Immature natural killer cell (primary cell): ENCODE data around the gene TMEM150A. TPM values are rescaled to one million over a fixed set of nuclear protein-coding genes. Genes with fewer than 3 reads are reported as not detected.
"Not testable (repeated sequence)": the region's sequence is repeated elsewhere in the genome, so short reads cannot be mapped to it uniquely, and the experiment has no call there.

Source experiments
- DNase-seq, 3 donors: peaks; one replicate each; pipeline ENCODE4 v3.0.0; 2022; ENCODE audit warnings: mixed read lengths in 1 of 3
- H3K27ac Mint-ChIP-seq, 6 donors: one replicate each; pipeline ENCODE4 v1.8.0; 2020; ENCODE audit warnings: mixed read lengths in 6 of 6, mild to moderate bottlenecking in 5 of 6, inconsistent platforms in 4 of 6, moderate library complexity in 3 of 6
- H3K27me3 Mint-ChIP-seq, 3 donors: one replicate each; pipeline ENCODE4 v1.8.0; 2020 to 2021; ENCODE audit warnings: low read depth in 3 of 3, mild to moderate bottlenecking in 3 of 3, mixed read lengths in 3 of 3, moderate library complexity in 3 of 3, inconsistent platforms in 1 of 3
- H3K36me3 Mint-ChIP-seq, 3 donors: one replicate each; pipeline ENCODE4 v1.8.0; 2020; ENCODE audit warnings: mixed read lengths in 3 of 3, inconsistent platforms in 2 of 3, mild to moderate bottlenecking in 2 of 3
- H3K4me1 Mint-ChIP-seq, 2 donors: one replicate each; pipeline ENCODE4 v1.8.0; 2020; ENCODE audit warnings: inconsistent platforms in 2 of 2, mild to moderate bottlenecking in 2 of 2, mixed read lengths in 2 of 2, moderate library complexity in 1 of 2
- H3K4me3 Mint-ChIP-seq, 5 donors: one replicate each; pipeline ENCODE4 v1.8.0; 2020; ENCODE audit warnings: mild to moderate bottlenecking in 5 of 5, mixed read lengths in 5 of 5, inconsistent platforms in 3 of 5, moderate library complexity in 3 of 5
- H3K9me3 Mint-ChIP-seq, 6 donors: one replicate each; pipeline ENCODE4 v1.8.0; 2020; ENCODE audit warnings: mild to moderate bottlenecking in 6 of 6, mixed read lengths in 6 of 6, inconsistent platforms in 4 of 6, moderate library complexity in 3 of 6
- polyA plus RNA-seq, 3 donors: library from polyadenylated mRNA; unstranded; fragments of 300-500 nt; fragmentation: Illumina TruSeq; gene quantifications; one replicate each; pipeline ENCODE4 v1.2.3, GENCODE V29; 2021

Gene TMEM150A
- polyA plus RNA-seq, 3 donors from 2014 or later, result 12.0 to 27.8 (median 14.8) TPM

GRCh38 chr2:85631316-85631715, 28.8 kb upstream of the TMEM150A start:
- peaks cover 0 to 5% (median 3%) of the 10 kb centered on the region in 3 donors for H3K27me3 Mint-ChIP-seq
- no peaks in the 10 kb centered on the region for H3K9me3 Mint-ChIP-seq
- peaks cover 15 to 45% (median 28%) of the 10 kb centered on the region in 3 donors for H3K36me3 Mint-ChIP-seq
- DNase-seq, result no peak
- no peak overlapping the region for H3K4me3 Mint-ChIP-seq
- H3K27ac Mint-ChIP-seq, result peak overlapping the region in 2 of 6 donors; percentile 11 to 67
- peaks cover 3 to 11% of the 10 kb centered on the region in 2 donors for H3K4me1 Mint-ChIP-seq

- Mint-ChIP-seq H3K4me3 (no peak overlapping the region), H3K36me3 (peaks cover 23 to 51% (median 24%) of the 10 kb centered on the region in 3 donors), H3K9me3 (no peaks in the 10 kb centered on the region), H3K27me3 (peaks cover 0 to 3% (median 0%) of the 10 kb centered on the region in 3 donors), H3K27ac (no peak overlapping the region), H3K4me1 (peaks cover 0 to 1% of the 10 kb centered on the region in 2 donors)
- no peak for DNase-seq
These were observed 26.2 kb upstream of the TMEM150A start for GRCh38 chr2:85628658-85629057.

- Mint-ChIP-seq H3K27me3 (peaks cover 0 to 2% (median 0%) of the 10 kb centered on the region in 3 donors), H3K9me3 (no peaks in the 10 kb centered on the region), H3K27ac (no peak overlapping the region), H3K36me3 (peaks cover 25 to 42% (median 27%) of the 10 kb centered on the region in 3 donors), H3K4me1 (peaks cover 3 to 4% of the 10 kb centered on the region in 2 donors), H3K4me3 (no peak overlapping the region)
- no peak for DNase-seq
These were observed 21.5 kb upstream of the TMEM150A start for GRCh38 chr2:85623991-85624390.

- H3K36me3 Mint-ChIP-seq, result peaks cover 24 to 40% (median 25%) of the 10 kb centered on the region in 3 donors
- H3K4me3 Mint-ChIP-seq, result no peak overlapping the region
- no peak for DNase-seq
- no peaks in the 10 kb centered on the region for H3K9me3 Mint-ChIP-seq
- H3K4me1 Mint-ChIP-seq, result peaks cover 15 to 21% of the 10 kb centered on the region in 2 donors
- peaks cover 0 to 5% (median 0%) of the 10 kb centered on the region in 3 donors for H3K27me3 Mint-ChIP-seq
- H3K27ac Mint-ChIP-seq, result no peak overlapping the region
These were observed 18.8 kb upstream of the TMEM150A start for GRCh38 chr2:85621338-85621737.

GRCh38 chr2:85619617-85620016, 17.1 kb upstream of the TMEM150A start:
- Mint-ChIP-seq H3K4me3 (no peak overlapping the region), H3K27me3 (peaks cover 5 to 11% (median 6%) of the 10 kb centered on the region in 3 donors), H3K27ac (no peak overlapping the region), H3K36me3 (peaks cover 18 to 28% (median 18%) of the 10 kb centered on the region in 3 donors), H3K9me3 (no peaks in the 10 kb centered on the region), H3K4me1 (peaks cover 22 to 30% of the 10 kb centered on the region in 2 donors)
- no peak for DNase-seq

GRCh38 chr2:85617723-85618122, 15.2 kb upstream of the TMEM150A start:
- H3K27me3 Mint-ChIP-seq, result peaks cover 5 to 11% (median 6%) of the 10 kb centered on the region in 3 donors
- H3K4me1 Mint-ChIP-seq, result peaks cover 22 to 33% of the 10 kb centered on the region in 2 donors
- peak overlapping the region in 2 of 6 donors; percentile 23 to 95 for H3K27ac Mint-ChIP-seq
- not testable (repeated sequence) for DNase-seq, H3K9me3 Mint-ChIP-seq
- H3K36me3 Mint-ChIP-seq, result peaks cover 5 to 14% (median 7%) of the 10 kb centered on the region in 3 donors
- peak overlapping the region in 4 of 5 donors; percentile 93 to 98 (median 96) for H3K4me3 Mint-ChIP-seq

- H3K27ac Mint-ChIP-seq, result peak overlapping the region in 3 of 6 donors; percentile 90 to 95 (median 93)
- peaks cover 39 to 45% of the 10 kb centered on the region in 2 donors for H3K4me1 Mint-ChIP-seq
- H3K9me3 Mint-ChIP-seq, result no peaks in the 10 kb centered on the region
- peaks cover 0 to 4% (median 0%) of the 10 kb centered on the region in 3 donors for H3K36me3 Mint-ChIP-seq
- DNase-seq, result no peak
- H3K4me3 Mint-ChIP-seq, result peak overlapping the region in 4 of 5 donors; percentile 45 to 98 (median 73)
- peaks cover 6 to 16% (median 12%) of the 10 kb centered on the region in 3 donors for H3K27me3 Mint-ChIP-seq
These were observed 12.9 kb upstream of the TMEM150A start for GRCh38 chr2:85615413-85615728.

GRCh38 chr2:85614757-85615156, 12.3 kb upstream of the TMEM150A start:
- Mint-ChIP-seq H3K4me1 (peaks cover 44 to 49% of the 10 kb centered on the region in 2 donors), H3K4me3 (peak overlapping the region in 2 of 5 donors; percentile 24 to 43), H3K27me3 (peaks cover 6 to 16% (median 12%) of the 10 kb centered on the region in 3 donors), H3K27ac (peak overlapping the region in 1 of 6 donors; percentile 59)
- not testable (repeated sequence) for DNase-seq, H3K9me3 Mint-ChIP-seq, H3K36me3 Mint-ChIP-seq

- peaks cover 6 to 16% (median 12%) of the 10 kb centered on the region in 3 donors for H3K27me3 Mint-ChIP-seq
- H3K4me3 Mint-ChIP-seq, result peak overlapping the region in 4 of 5 donors; percentile 41 to 69 (median 50)
- H3K9me3 Mint-ChIP-seq, result no peaks in the 10 kb centered on the region
- peaks cover 0 to 5% (median 0%) of the 10 kb centered on the region in 3 donors for H3K36me3 Mint-ChIP-seq
- no peak for DNase-seq
- peaks cover 46 to 50% of the 10 kb centered on the region in 2 donors for H3K4me1 Mint-ChIP-seq
- H3K27ac Mint-ChIP-seq, result peak overlapping the region in 3 of 6 donors; percentile 19 to 49 (median 36)
These were observed 11.4 kb upstream of the TMEM150A start for GRCh38 chr2:85613717-85614515.

- Mint-ChIP-seq H3K36me3 (peaks cover 0 to 16% (median 0%) of the 10 kb centered on the region in 3 donors), H3K4me1 (peaks cover 40 to 47% of the 10 kb centered on the region in 2 donors), H3K4me3 (peak within 1 kb of the TSS; percentile 94 to 99 (median 98)), H3K27ac (peak within 1 kb of the TSS; percentile 85 to 97 (median 92)), H3K27me3 (peaks cover 6 to 16% (median 14%) of the 10 kb centered on the region in 3 donors), H3K9me3 (no peaks in the 10 kb centered on the region)
- DNase-seq, result peak; percentile 84 to 87 (median 86)
These were observed 9.4 kb upstream of the TMEM150A start, which contains the start of gene C2orf68 for GRCh38 chr2:85611705-85612587. C2orf68 (minus strand) TSS chr2:85612066; CDS start chr2:85611984, 82 bp downstream.

- peaks cover 6 to 14% (median 10%) of the 10 kb centered on the region in 3 donors for H3K27me3 Mint-ChIP-seq
These were observed 8.8 kb upstream of the TMEM150A start for GRCh38 chr2:85611217-85611704.

GRCh38 chr2:85607268-85608215, 5.0 kb upstream of the TMEM150A start:
- H3K27ac Mint-ChIP-seq, result peak overlapping the region in 3 of 6 donors; percentile 13 to 73 (median 22)
- peaks cover 4 to 11% (median 5%) of the 10 kb centered on the region in 3 donors for H3K27me3 Mint-ChIP-seq
- H3K4me1 Mint-ChIP-seq, result peaks cover 40 to 73% of the 10 kb centered on the region in 2 donors
- no peak for DNase-seq
- no peak overlapping the region for H3K4me3 Mint-ChIP-seq
- H3K36me3 Mint-ChIP-seq, result peaks cover 0 to 16% (median 0%) of the 10 kb centered on the region in 3 donors
- H3K9me3 Mint-ChIP-seq, result no peaks in the 10 kb centered on the region

More at GRCh38 chr2:85611217-85611704, 8.8 kb upstream of the TMEM150A start:
- peak overlapping the region; percentile 85 to 97 (median 92) for H3K27ac Mint-ChIP-seq
- no peak for DNase-seq
- H3K9me3 Mint-ChIP-seq, result no peaks in the 10 kb centered on the region
- H3K4me1 Mint-ChIP-seq, result peaks cover 36 to 47% of the 10 kb centered on the region in 2 donors
- H3K4me3 Mint-ChIP-seq, result peak overlapping the region; percentile 94 to 99 (median 98)
- H3K36me3 Mint-ChIP-seq, result peaks cover 0 to 16% (median 0%) of the 10 kb centered on the region in 3 donors
